IPS-11a (cell line): ENCODE measurements around the gene PASK.

ENCODE experiments used
- H3K4me3 ChIP-seq: one replicate; pipeline ENCODE4 v1.5.1; 2013; ENCODE audit warnings: low read depth, low read length, control low read depth

The PASK gene

GRCh38 chr2:241068942-241069810 lies 80.1 kb downstream of the PASK start:
- H3K4me3 ChIP-seq: no peak overlapping the region

GRCh38 chr2:241068136-241068941 lies 80.9 kb downstream of the PASK start:
- H3K4me3 ChIP-seq: no peak overlapping the region

- H3K4me3 ChIP-seq: no peak overlapping the region
Observed at GRCh38 chr2:241067501-241068135, 81.7 kb downstream of the PASK start.

GRCh38 chr2:241066893-241067341 lies 82.4 kb downstream of the PASK start:
- no peak overlapping the region for H3K4me3 ChIP-seq

GRCh38 chr2:241066171-241066892 lies 82.9 kb downstream of the PASK start:
- H3K4me3 ChIP-seq: no peak overlapping the region

- no peak overlapping the region for H3K4me3 ChIP-seq
Observed at GRCh38 chr2:241065355-241065803, 83.9 kb downstream of the PASK start.

GRCh38 chr2:241064802-241065354 lies 84.4 kb downstream of the PASK start:
- no peak overlapping the region for H3K4me3 ChIP-seq

GRCh38 chr2:241064008-241064801 lies 85.1 kb downstream of the PASK start:
- no peak overlapping the region for H3K4me3 ChIP-seq

- no peak overlapping the region for H3K4me3 ChIP-seq
Observed at GRCh38 chr2:241063587-241063986, 85.7 kb downstream of the PASK start.

- H3K4me3 ChIP-seq: no peak overlapping the region
Observed at GRCh38 chr2:241063093-241063551, 86.2 kb downstream of the PASK start.

GRCh38 chr2:241062389-241063092 lies 86.7 kb downstream of the PASK start:
- H3K4me3 ChIP-seq: no peak overlapping the region

GRCh38 chr2:241061275-241061674 lies 88.0 kb downstream of the PASK start:
- H3K4me3 ChIP-seq: no peak overlapping the region
